Adrenal gland (tissue), 5 donors: ENCODE results near the gene ISCU.

Experiments
- POLR2A ChIP-seq, 2 donors: fragments of 450-650 bp; IDR thresholded peaks; one replicate each; pipeline ENCODE4 v1.6.1; 2017; ENCODE audit warnings: antibody characterized with exemption in 2 of 2, mild to moderate bottlenecking in 2 of 2, moderate library complexity in 1 of 2
- TF ChIP-seq, protein P1 (sequence below), 6 experiments: fragments of 450-650 bp in 4 of 6; fragments of 200-600 bp in 2 of 6; sonication (generic) in 1 of 6; IDR thresholded peaks; 1 replicate in 5 of 6; 2 replicates in 1 of 6; pipeline versions ENCODE4 v1.5.1 to v1.8.0; 2016 to 2021; ENCODE audit warnings: antibody characterized with exemption in 6 of 6, mild to moderate bottlenecking in 2 of 6, moderate library complexity in 1 of 6
- donor health status: DM: no; HTN: no; CAD: no.

DNA sequence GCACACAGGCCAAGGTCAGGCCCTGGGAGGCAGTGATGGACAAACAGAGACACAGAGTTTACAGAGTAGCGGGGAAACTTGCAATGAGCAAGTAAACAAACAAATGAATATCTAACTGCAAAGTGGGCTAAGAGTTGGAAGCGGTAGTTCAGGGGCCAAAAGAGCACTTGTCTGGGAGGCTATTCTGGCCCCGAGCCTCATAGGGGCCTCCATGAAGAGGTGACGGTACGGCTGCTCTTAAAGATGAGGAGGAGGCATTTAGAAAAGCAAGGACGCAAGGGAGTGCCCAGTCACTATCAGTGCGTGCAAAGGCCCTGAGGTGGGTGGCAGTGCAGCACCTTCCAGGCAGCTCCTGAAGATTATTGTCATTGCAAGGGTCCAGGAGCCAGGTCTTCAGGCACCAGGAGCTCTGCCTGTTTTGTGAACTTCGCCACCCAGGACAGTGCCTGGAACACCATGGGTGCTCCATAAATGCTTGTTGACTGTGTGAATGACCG, 39.9 kb downstream of the ISCU start:
- TF ChIP-seq, protein P1, sequence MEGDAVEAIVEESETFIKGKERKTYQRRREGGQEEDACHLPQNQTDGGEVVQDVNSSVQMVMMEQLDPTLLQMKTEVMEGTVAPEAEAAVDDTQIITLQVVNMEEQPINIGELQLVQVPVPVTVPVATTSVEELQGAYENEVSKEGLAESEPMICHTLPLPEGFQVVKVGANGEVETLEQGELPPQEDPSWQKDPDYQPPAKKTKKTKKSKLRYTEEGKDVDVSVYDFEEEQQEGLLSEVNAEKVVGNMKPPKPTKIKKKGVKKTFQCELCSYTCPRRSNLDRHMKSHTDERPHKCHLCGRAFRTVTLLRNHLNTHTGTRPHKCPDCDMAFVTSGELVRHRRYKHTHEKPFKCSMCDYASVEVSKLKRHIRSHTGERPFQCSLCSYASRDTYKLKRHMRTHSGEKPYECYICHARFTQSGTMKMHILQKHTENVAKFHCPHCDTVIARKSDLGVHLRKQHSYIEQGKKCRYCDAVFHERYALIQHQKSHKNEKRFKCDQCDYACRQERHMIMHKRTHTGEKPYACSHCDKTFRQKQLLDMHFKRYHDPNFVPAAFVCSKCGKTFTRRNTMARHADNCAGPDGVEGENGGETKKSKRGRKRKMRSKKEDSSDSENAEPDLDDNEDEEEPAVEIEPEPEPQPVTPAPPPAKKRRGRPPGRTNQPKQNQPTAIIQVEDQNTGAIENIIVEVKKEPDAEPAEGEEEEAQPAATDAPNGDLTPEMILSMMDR (IDR thresholded peaks at IDR 0.05), result no peak
- TF ChIP-seq POLR2A (IDR thresholded peaks at IDR 0.05), result no peak
